ENCODE data around the gene TRIM24.
"Not testable (repeated sequence)": the region's sequence is repeated elsewhere in the genome, so short reads cannot be mapped to it uniquely, and the experiment has no call there.

Gene TRIM24

GRCh38 chr7:138460649-138461607 lies 869 bp downstream of the TRIM24 start:
- peak; percentile 60 for DNase-seq

- DNase-seq = not testable (repeated sequence)
Observed at GRCh38 chr7:138463291-138463618, 3.2 kb downstream of the TRIM24 start.

DNA sequence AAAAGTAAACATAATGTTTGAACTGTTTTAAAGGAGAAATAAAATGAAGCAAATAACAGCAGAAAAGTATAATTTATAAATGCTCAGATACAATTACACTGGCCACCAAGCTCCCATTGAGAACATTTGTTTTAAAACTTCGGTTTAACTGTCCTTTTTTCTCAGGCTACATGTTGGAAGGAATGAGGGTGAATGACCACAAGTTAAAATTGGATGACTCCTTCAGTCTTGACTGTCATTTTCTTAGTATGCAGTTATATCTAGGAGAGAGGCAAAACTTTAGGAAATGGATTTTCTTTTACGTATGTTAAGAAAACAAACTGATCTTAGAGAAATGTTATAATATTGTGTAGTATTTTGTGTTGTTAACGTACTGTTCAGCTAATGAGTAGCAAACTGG lies 5.0 kb downstream of the TRIM24 start:
- DNase-seq = no peak

DNA sequence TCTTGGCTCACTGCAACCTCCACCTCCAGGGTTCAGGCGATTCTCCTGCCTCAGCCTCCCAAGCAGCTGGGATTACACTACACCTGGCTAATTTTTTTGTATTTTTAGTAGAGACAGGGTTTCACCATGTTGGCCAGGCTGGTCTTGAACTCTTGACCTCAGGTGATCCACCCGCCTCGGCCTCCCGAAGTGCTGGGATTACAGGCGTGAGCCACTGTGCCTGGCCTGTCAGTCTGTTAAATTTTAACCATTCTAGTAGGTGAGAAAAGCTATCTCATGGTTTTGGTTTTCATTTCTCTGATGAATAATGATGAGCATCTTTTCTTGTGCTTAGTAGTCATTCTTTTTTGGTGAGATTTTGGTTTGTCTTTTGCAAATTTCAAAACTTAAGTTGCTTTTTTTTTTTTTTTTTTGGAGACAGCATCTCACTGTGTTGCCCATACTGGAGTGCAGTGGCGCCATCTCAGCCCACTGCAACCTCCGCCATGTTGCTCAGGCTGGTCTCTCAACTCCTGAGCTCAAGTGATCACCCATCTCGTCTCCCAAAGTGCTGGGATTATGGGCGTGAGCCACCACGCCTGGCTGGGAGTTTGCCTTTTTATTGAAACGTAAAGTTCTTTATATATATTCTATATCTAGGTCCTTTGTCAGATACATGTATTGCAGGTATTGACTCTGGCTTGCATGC lies 6.2 kb downstream of the TRIM24 start:
- DNase-seq = not testable (repeated sequence)

DNA sequence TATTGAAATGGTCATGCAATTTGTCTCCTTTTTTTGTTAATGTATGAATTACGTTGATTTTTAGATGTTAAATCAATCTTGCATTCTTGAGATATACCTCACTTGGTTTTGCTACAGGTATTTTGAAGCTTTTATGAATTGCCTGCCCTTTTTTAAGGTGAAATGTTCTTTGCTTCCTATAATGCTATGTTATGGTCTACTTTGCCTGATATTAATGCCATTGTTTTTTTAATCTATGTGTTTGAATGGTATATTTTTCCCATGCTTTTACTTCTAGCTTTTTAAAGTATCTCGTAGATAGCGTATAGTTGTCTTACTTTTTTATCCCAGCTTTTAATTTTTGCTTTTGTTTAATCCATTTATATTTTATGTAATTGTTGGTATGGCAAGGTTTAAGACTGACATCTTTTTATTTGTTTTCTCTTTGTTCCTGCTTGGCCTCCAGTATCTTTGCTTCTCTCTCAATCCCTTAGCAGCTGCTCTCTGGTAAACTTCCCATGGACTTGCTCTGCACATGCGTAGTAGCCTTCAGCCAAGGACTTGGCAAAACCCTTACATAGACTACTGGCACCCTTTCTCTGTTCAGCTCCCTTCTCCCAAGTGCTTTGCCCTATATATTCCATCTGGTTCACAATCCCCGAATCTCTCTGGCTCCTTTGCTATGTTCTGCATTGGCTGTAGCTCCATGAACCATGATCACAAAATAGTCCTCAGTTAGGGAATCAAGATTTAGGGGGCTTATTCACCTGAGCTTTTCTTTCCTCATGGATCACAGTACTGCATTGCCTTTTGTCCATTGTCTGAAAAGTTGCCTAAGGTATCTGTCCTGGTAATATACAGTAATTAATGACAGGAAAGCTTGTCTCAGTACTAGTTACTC lies 8.4 kb downstream of the TRIM24 start:
- no peak for DNase-seq

DNA sequence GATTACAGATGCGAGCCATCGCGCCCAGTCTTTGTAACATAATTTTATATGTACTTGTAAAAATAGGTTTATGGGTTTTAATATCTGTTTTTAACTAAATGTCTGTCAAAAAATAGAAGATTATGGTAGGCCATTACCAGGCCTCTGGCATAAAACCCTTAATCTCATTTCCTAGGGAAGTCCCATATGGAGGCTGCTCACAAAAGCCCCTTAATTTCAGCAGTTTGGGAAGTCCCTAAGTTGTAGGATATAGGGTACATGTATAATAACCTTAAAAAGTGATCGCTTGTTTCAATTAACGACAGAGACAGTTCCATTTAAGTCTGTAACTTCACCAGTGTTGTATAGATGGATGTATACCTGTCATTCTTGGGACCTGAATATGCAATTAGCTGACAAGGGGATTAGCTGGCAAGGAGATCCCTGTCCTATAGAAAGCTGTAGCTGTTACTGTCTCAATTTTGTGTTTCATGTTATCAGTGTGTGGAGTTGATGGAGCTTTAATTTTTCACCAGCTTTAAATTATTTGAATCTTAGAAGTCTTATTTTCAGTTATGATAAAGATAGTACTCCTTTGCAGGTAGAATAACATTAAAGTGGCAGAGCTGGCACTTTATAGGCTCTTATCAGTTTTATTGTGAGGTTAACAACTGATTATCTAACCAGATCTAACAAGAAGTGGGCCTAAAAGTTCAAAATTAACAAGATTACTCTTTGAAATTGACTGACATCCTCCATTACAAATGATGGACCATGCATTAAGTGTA lies 10.5 kb downstream of the TRIM24 start:
- no peak for DNase-seq

DNA sequence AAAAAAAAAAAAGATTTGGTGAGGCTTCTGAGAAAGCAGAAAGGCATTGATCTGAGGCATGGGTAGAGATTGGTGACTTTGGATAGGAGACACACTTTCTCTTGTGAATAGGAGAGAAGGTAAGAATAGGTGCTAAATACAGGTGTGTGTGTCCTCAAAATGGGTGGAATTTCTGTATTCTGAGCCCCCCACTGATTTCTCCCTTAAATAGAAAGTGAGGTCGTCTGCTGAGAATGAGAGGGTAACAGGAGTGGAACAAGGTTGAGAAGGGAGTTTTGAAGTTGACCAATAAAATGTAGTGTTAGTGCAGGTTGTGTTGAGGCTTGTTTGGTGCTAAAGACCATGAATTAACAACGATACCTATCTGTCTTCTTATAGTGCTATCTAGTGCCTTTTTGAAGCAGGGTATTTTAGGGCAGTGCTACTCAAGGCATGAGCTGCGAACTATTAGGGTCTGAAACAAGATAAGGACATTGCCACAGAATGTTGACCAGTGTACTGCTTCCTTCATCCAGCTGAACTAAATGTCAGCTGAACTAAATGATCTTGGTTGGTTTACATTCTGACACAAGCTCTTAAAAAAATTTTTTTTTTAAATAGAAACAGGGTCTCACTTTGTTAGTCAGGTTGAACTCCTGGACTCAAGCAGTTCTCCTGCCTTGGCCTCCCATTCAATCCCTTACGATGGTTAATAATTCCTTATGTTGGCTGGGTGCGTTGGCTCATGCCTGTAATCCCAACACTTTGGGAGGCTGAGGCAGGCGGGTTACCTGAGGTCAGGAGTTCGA lies 12.4 kb downstream of the TRIM24 start:
- no peak for DNase-seq

- DNase-seq = no peak
Observed at GRCh38 chr7:138475377-138475776, 15.3 kb downstream of the TRIM24 start.

DNA sequence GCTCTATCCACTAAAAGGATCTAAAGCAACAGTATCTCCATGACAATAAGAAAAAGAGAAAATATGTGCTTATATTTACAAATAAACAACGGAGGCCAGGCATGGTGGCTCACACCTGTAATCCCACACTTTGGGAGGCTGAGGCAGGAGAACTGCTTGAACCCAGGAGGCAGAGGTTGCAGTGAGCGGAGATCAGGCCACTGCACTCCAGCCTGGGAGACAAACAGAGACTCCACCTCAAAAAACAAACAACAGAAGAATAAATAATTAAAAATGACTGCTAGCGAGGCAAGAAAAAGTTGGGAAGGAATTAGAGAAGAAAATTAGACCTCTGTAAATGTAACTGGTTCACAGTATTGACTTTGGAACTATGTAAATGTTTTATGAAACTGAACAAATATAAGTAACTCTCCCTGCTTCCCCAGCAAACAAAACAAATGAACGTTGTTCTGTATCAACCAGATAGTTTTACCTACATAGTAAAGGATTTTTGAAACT lies 17.1 kb downstream of the TRIM24 start:
- no peak for DNase-seq

GRCh38 chr7:138477581-138477980 lies 17.5 kb downstream of the TRIM24 start:
- no peak for DNase-seq

GRCh38 chr7:138478499-138478908 lies 18.4 kb downstream of the TRIM24 start:
- DNase-seq = no peak

DNA sequence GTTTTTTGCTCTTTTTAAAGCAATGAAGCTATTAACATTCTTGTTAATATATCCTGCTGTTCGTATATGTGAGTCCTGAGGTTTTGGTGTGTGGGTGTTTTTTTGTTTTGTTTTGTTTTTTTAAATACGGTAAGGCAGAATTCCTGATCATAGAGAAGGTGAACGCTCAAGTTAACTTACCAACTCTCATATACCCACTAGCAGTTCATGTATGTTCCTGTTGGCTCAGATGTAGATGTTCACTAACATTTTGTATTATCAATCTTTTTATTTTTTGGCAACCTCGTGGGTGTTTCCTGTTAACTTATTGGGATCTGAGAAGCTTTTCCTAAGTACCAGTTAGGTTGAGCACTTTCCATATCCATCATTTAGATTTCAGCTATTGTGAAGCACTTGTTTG lies 20.5 kb downstream of the TRIM24 start:
- no peak for DNase-seq

GRCh38 chr7:138481447-138482380 lies 21.7 kb downstream of the TRIM24 start:
- no peak for DNase-seq

- DNase-seq = no peak
Observed at GRCh38 chr7:138483531-138483930, 23.5 kb downstream of the TRIM24 start.

DNA sequence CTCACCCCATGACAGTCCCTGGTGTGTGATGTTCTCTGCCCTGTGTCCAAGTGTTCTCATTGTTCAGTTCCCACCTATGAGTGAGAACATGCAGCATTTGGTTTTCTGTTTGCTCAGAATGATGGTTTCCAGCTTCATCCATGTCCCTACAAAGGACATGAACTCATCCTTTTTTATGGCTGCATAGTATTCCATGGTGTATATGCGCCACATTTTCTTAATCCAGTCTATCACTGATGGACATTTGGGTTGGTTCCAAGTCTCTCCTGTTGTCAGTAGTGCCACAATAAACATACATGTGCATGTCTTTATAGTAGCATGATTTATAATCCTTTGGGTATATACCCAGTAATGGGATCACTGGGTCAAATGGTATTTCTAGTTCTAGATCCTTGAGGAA lies 25.4 kb downstream of the TRIM24 start:
- DNase-seq = not testable (repeated sequence)

- DNase-seq = not testable (repeated sequence)
Observed at GRCh38 chr7:138489139-138489538, 29.1 kb downstream of the TRIM24 start.

DNA sequence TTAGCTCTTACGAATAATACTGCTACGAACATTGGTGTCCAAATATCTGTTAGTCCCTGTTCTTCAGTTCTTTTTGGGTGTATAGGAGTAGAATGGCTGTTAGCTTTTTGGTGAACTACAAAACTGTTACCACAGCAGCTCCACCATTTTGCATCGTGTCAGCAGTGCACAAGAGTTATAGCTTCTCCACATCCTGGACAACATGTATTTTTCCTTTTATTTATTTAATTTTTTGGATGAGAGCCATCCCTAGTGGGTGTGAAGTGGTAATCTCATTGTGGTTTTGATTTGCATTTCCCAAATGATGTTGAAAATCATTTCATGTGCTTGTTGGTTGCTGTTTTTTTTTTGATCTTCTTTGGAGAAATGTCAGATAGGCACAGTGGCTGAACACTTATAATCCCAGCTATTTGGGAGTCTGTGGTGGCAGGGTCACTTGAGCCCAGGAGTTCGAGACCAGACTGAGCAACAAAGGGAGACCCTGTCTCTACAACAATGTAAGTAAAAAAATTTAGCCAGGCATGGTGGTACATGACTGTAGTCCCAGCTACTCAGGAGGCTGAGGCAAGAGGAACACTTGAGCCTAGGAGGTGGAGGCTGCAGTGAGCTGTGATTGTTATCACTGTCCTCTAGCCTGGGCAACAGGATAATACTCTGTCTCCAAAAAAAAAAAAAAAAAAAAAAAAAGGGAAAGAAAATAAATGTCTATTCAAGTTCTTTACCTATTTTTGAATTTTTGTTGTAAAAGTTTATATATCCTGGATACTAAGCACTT lies 31.7 kb downstream of the TRIM24 start:
- peak; percentile 6 for DNase-seq

GRCh38 chr7:138492423-138492822 lies 32.4 kb downstream of the TRIM24 start:
- DNase-seq = no peak

- DNase-seq = no peak
Observed at GRCh38 chr7:138493535-138493934, 33.5 kb downstream of the TRIM24 start.

All from suppressor macrophage treated with lipopolysaccharide for 4 hours (primary cell).